ENCODE results near the gene ADM. TPM values are rescaled to one million over a fixed set of nuclear protein-coding genes. Genes with fewer than 3 reads are reported as not detected.

Gene ADM
- total RNA-seq, 8 experiments from 2014 or later = 3.6 to 131 (median 31.3) TPM

DNA sequence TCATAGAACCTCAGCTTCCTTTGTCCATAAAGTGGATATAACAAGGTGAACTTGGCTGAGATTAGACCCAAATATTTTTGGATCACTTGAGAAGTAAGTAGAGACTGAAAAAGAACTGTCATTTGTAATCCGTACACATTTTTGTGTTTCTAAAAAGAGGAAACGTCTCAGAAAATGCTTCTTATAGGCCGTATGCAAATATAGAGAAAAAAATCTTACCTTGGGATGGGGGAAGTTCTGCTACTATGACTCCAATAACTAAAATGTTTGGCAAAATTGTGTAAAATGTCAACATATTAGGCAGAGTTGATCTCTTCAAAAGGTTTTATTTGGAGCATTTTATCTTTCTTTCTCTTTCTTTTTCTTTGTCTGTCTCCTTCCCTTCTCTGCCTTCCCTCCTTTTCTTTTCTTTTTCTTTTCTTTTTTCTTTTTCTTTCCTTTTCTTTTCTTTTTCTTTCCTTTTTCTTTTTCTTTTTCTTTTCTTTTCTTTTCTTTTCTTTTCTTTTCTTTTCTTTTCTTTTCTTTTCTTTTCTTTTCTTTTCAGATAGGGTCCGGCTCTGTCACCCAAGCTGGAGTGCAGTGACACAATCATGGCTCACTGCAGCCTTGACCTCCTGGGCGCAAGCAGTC lies 48.2 kb downstream of the ADM start:
- ATAC-seq (replicated peaks in 6 of 8) = no peak
- no peak overlapping the region for H3K4me3 ChIP-seq
- H3K27ac ChIP-seq = peak overlapping the region in 1 of 2 donors; percentile 50
- peaks cover 11 to 12% of the 10 kb centered on the region in 2 donors for H3K4me1 ChIP-seq (replicated peaks in 1 of 2)
- in situ Hi-C loops (cut with MboI; ENCODE audit: low pct_unique_long_range_greater_than_20kb in 2 of 9, low sequenced_read_pairs in 9 of 9, unreplicated experiment in 9 of 9) = no loop called here
- WGBS, 10 experiments = 64 to 96% (median 90%) methylated on average over 2 to 5 of the region's 5 CpGs

DNA sequence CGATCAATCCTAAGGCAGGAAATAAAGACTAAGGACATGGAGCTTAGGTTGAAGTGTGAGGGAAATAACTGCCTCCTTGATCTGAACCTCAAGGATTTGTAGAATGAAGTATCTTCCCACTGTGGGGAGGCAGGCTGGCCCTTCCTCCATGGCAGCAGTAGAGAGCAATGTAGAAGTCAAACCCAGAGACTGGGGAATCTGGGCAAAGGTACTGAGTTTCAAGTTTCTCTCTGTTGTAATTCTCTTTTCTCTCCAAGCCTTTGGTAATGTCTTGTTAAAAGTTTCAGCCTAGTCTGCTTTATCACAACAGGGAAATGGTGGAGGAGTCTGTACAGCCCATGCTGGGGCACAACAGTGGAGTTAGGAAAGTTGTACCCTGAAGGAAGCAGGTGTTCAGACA lies 49.5 kb downstream of the ADM start:
- ATAC-seq (replicated peaks in 6 of 8) = no peak
- H3K27ac ChIP-seq = no peak overlapping the region
- H3K4me3 ChIP-seq = no peak overlapping the region
- peaks cover 11 to 12% of the 10 kb centered on the region in 2 donors for H3K4me1 ChIP-seq (replicated peaks in 1 of 2)
- in situ Hi-C loops (cut with MboI; ENCODE audit: low pct_unique_long_range_greater_than_20kb in 2 of 9, low sequenced_read_pairs in 9 of 9, unreplicated experiment in 9 of 9) = no loop called here
- 67 to 100% (median 88%) methylated on average over 1 of the region's 1 CpG; no CpG with 5 or more reads in 5 of the 10 experiments for WGBS, 10 experiments

DNA sequence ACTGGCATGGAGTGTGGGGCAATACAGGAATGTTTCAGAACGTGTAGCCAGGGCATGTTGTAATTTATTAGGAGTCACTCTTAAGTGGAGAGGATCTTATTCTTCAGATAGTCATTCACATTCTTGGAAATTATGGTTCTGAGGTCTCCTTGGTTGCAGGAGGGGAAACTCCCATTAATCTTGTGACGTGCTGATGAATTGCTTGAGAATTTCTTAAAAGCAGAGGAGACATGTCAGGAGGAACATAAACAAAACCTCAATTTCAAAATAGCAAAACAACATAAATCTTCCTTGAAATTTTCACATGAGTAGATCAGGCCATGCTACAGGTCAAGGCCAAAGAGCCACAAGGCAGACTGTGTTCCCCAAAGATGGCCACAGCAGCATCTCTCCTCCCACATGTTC lies 50.4 kb downstream of the ADM start:
- Histone ChIP-seq H3K4me3 (no peak overlapping the region), H3K4me1 (replicated peaks in 1 of 2) (peaks cover 11 to 12% of the 10 kb centered on the region in 2 donors), H3K27ac (no peak overlapping the region)
- peak in 2 of 8 experiments; percentile 64 to 67 for ATAC-seq (replicated peaks in 6 of 8)
- 0 to 60% (median 14%) methylated on average over 1 to 2 of the region's 2 CpGs; no CpG with 5 or more reads in 3 of the 10 experiments for WGBS, 10 experiments
- in situ Hi-C loops (cut with MboI; ENCODE audit: low pct_unique_long_range_greater_than_20kb in 2 of 9, low sequenced_read_pairs in 9 of 9, unreplicated experiment in 9 of 9) = no loop called here

DNA sequence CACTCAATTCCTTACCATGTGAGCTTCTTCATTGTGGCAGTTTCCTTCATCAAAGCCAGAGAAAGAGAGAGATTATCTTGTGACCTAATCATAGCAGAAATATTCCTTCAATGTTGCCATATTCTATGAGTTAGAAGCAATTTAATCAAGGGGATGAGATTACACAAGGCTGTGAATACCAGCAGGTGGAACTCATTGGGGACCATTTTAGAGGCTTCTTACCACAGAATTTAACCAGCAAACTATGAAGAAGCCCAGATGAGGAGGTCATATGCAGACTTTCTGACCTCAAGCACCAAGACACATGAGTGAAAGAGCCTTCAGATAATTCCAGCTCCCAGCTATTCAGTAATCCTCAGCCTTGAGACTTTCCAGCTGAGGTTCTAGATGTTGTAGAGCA lies 51.3 kb downstream of the ADM start:
- in situ Hi-C loops (cut with MboI; ENCODE audit: low pct_unique_long_range_greater_than_20kb in 2 of 9, low sequenced_read_pairs in 9 of 9, unreplicated experiment in 9 of 9) = no loop called here
- H3K4me3 ChIP-seq = no peak overlapping the region
- no peak for ATAC-seq (replicated peaks in 6 of 8)
- H3K27ac ChIP-seq = no peak overlapping the region
- H3K4me1 ChIP-seq (replicated peaks in 1 of 2) = peaks cover 11 to 12% of the 10 kb centered on the region in 2 donors

Other genes starting within 250 kb of the ADM start
- 10 to 100 TPM; 31.8 to 66.3 (median 44.6) TPM for gene SBF2, start 10.9 kb upstream of the ADM start, total RNA-seq
- gene AMPD3, start 150.2 kb downstream of the ADM start, total RNA-seq = 10 to 100 TPM in 1 of 8 experiments, 1 to 10 TPM in 5, under 1 TPM in 2; 0.46 to 13.5 (median 2.4) TPM
- 10 to 100 TPM; 19.0 to 44.3 (median 21.9) TPM for gene RNF141, start 236.1 kb downstream of the ADM start, total RNA-seq